CD14-positive monocyte (primary cell): ENCODE results near the gene HOXB1. TPM values are rescaled to one million over a fixed set of nuclear protein-coding genes. Genes with fewer than 3 reads are reported as not detected.

Source experiments
- DNase-seq, 3 donors: peaks; one replicate each; pipeline ENCODE4 v3.0.0-alpha.2; 2011 to 2022
- H2AFZ ChIP-seq: 2 replicates; pipeline ENCODE4 v1.6.0; 2012; ENCODE audit warnings: mild to moderate bottlenecking, low read depth, low read length, inconsistent platforms; ENCODE audit not compliant: insufficient read depth, poor library complexity, severe bottlenecking
- H3K27ac ChIP-seq, 2 donors: 1 replicate in 1 of 2; 2 replicates in 1 of 2; pipeline ENCODE4 v1.5.1; 2012 to 2013; ENCODE audit warnings: low read length in 2 of 2, control low read depth in 1 of 2, inconsistent platforms in 1 of 2, low read depth in 1 of 2, mild to moderate bottlenecking in 1 of 2
- H3K27me3 ChIP-seq, 2 donors: one replicate each; pipeline versions ENCODE4 v1.6.0 to v1.6.1; 2011 to 2013; ENCODE audit warnings: low read length in 2 of 2; ENCODE audit not compliant: control insufficient read depth in 2 of 2, insufficient read depth in 2 of 2
- H3K36me3 ChIP-seq, 2 donors: replicated peaks in 1 of 2; 1 replicate in 1 of 2; 2 replicates in 1 of 2; pipeline versions ENCODE4 v1.5.1 to v1.6.1; 2012 to 2013; ENCODE audit warnings: low read length in 2 of 2, control low read depth in 1 of 2, inconsistent platforms in 1 of 2, mild to moderate bottlenecking in 1 of 2; ENCODE audit not compliant: insufficient read depth in 2 of 2, control insufficient read depth in 1 of 2
- H3K4me1 ChIP-seq, 2 donors: 1 replicate in 1 of 2; 2 replicates in 1 of 2; pipeline versions ENCODE4 v1.5.1 to v1.6.1; 2012 to 2013; ENCODE audit warnings: low read length in 2 of 2, control low read depth in 1 of 2, inconsistent platforms in 1 of 2, mild to moderate bottlenecking in 1 of 2, moderate library complexity in 1 of 2; ENCODE audit not compliant: insufficient read depth in 2 of 2, control insufficient read depth in 1 of 2
- H3K4me2 ChIP-seq: replicated peaks from 2 replicates; pipeline ENCODE3; 2012; ENCODE audit warnings: low read length, moderate library complexity, mild to moderate bottlenecking; ENCODE audit not compliant: poor library complexity, severe bottlenecking; ENCODE audit errors: extremely low read depth
- H3K4me3 ChIP-seq, 3 experiments: fragments of 200-600 bp in 1 of 3; sonication (generic) in 1 of 3; replicated peaks in 1 of 3; 1 replicate in 2 of 3; 2 replicates in 1 of 3; pipeline ENCODE4 v1.5.1; 2011 to 2013; ENCODE audit warnings: low read length in 3 of 3, mild to moderate bottlenecking in 3 of 3, control low read depth in 2 of 3, low read depth in 2 of 3, inconsistent platforms in 1 of 3, moderate library complexity in 1 of 3
- H3K79me2 ChIP-seq: 2 replicates; pipeline ENCODE4 v1.6.0; 2012; ENCODE audit warnings: mild to moderate bottlenecking, control low read depth, inconsistent platforms, low read length, moderate library complexity; ENCODE audit not compliant: insufficient read depth
- H3K9ac ChIP-seq: 2 replicates; pipeline ENCODE4 v1.6.0; 2017; ENCODE audit warnings: low read length, mild to moderate bottlenecking; ENCODE audit not compliant: insufficient read depth, poor library complexity, severe bottlenecking
- H3K9me3 ChIP-seq, 2 donors: replicated peaks in 1 of 2; 1 replicate in 1 of 2; 2 replicates in 1 of 2; pipeline versions ENCODE4 v1.5.1 to v1.6.1; 2012 to 2013; ENCODE audit warnings: low read length in 2 of 2, control low read depth in 1 of 2; ENCODE audit not compliant: control insufficient read depth in 1 of 2, insufficient read depth in 1 of 2
- H4K20me1 ChIP-seq: 2 replicates; pipeline ENCODE4 v1.6.0; 2012; ENCODE audit warnings: mild to moderate bottlenecking, low read length, control low read depth, moderate library complexity; ENCODE audit not compliant: insufficient read depth
- H3K27ac Mint-ChIP-seq, 7 donors: one replicate each; pipeline ENCODE4 v1.8.0; 2020; ENCODE audit warnings: mild to moderate bottlenecking in 7 of 7, mixed read lengths in 7 of 7, moderate library complexity in 6 of 7, inconsistent platforms in 2 of 7
- H3K27me3 Mint-ChIP-seq, 3 donors: one replicate each; pipeline ENCODE4 v1.8.0; 2021 to 2022; ENCODE audit warnings: low read depth in 3 of 3, mild to moderate bottlenecking in 3 of 3, mixed read lengths in 3 of 3, moderate library complexity in 3 of 3, inconsistent platforms in 1 of 3
- H3K36me3 Mint-ChIP-seq, 2 donors: one replicate each; pipeline ENCODE4 v1.8.0; 2020; ENCODE audit warnings: mixed read lengths in 2 of 2, inconsistent platforms in 1 of 2, mild to moderate bottlenecking in 1 of 2
- H3K4me1 Mint-ChIP-seq: one replicate; pipeline ENCODE4 v1.8.0; 2020; ENCODE audit warnings: mild to moderate bottlenecking, mixed read lengths
- H3K4me3 Mint-ChIP-seq, 2 donors: one replicate each; pipeline ENCODE4 v1.8.0; 2020; ENCODE audit warnings: mild to moderate bottlenecking in 2 of 2, mixed read lengths in 2 of 2, moderate library complexity in 1 of 2
- H3K9me3 Mint-ChIP-seq, 7 donors: one replicate each; pipeline ENCODE4 v1.8.0; 2020 to 2022; ENCODE audit warnings: mixed read lengths in 7 of 7, mild to moderate bottlenecking in 6 of 7, moderate library complexity in 6 of 7, inconsistent platforms in 2 of 7
- WGBS: methylation state at CpG from one replicate; pipeline ENCODE4 v1.1.5; 2013; ENCODE audit warnings: missing lambda C conversion rate; ENCODE audit not compliant: insufficient coverage; 5-methylcytosine and 5-hydroxymethylcytosine counted together
- intact Hi-C, 2 donors: fragments of 100-400 bp; cut with micrococcal nuclease; formaldehyde crosslinking; loops; one replicate each; pipeline versions ENCODE4 v1.15.0 to v1.15.1; 2023
- polyA plus RNA-seq, 3 donors: library from polyadenylated mRNA; depleted of rRNA in 1 of 3; unstranded in 2 of 3; stranded (reverse) in 1 of 3; fragments of 300-500 nt in 2 of 3; fragments of >200 nt in 1 of 3; fragmentation: Illumina TruSeq in 2 of 3; gene quantifications; 1 replicate in 2 of 3; 2 replicates in 1 of 3; pipeline ENCODE4 v1.2.3, GENCODE V29; 2012 to 2021
- small RNA-seq: library from RNA; depleted of rRNA; stranded (forward); fragments of <200 nt; gene quantifications from one replicate; pipeline ENCODE3, GENCODE V24; 2012; ENCODE audit warnings: low read depth; ENCODE audit not compliant: insufficient read length
- TF ChIP-seq, protein P1 (sequence below): fragments of 200-600 bp; IDR thresholded peaks from one replicate; pipeline ENCODE4 v1.8.0; 2022; ENCODE audit warnings: antibody characterized with exemption, mild to moderate bottlenecking

HOXB1 gene
- polyA plus RNA-seq, 3 donors: not detected

DNA sequence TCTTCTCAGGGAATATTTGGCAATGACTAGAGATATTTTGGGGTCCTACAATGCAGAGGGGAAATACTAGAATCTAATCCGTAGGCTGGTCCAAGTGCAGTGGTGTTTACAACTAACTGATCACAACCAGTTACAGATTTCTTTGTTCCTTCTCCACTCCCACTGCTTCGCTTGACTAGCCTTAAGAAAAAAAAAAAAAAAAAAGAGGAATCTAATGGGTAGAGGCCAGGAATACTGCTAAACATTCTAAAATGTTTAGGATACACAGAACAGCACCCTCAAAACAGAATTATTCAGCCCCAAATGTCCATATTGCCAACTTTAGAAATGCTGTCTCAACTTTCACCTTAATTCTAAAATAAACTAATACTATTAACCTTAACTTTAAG lies 51.8 kb downstream of the HOXB1 start:
- no peaks in the 10 kb centered on the region for H4K20me1 ChIP-seq
- TF ChIP-seq, protein P1, sequence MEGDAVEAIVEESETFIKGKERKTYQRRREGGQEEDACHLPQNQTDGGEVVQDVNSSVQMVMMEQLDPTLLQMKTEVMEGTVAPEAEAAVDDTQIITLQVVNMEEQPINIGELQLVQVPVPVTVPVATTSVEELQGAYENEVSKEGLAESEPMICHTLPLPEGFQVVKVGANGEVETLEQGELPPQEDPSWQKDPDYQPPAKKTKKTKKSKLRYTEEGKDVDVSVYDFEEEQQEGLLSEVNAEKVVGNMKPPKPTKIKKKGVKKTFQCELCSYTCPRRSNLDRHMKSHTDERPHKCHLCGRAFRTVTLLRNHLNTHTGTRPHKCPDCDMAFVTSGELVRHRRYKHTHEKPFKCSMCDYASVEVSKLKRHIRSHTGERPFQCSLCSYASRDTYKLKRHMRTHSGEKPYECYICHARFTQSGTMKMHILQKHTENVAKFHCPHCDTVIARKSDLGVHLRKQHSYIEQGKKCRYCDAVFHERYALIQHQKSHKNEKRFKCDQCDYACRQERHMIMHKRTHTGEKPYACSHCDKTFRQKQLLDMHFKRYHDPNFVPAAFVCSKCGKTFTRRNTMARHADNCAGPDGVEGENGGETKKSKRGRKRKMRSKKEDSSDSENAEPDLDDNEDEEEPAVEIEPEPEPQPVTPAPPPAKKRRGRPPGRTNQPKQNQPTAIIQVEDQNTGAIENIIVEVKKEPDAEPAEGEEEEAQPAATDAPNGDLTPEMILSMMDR: no peak

More for the DNA sequence above, 51.8 kb downstream of the HOXB1 start:
- WGBS: no CpG with 5 or more reads among the region's 2 CpGs
- H3K4me1 Mint-ChIP-seq: peaks cover 6% of the 10 kb centered on the region
- intact Hi-C loops: no loop called here
- H3K4me3 Mint-ChIP-seq: no peak overlapping the region
- Histone ChIP-seq H3K9ac (no peak overlapping the region), H3K27me3 (peaks cover under 1 to 2% of the 10 kb centered on the region in 2 donors), H2AFZ (no peak overlapping the region), H3K9me3 (no peaks in the 10 kb centered on the region), H3K79me2 (no peaks in the 10 kb centered on the region), H3K27ac (no peak overlapping the region), H3K36me3 (no peaks in the 10 kb centered on the region), H3K4me2 (no peak overlapping the region), H3K4me3 (no peak overlapping the region), H3K4me1 (no peaks in the 10 kb centered on the region)
- no peak for DNase-seq
- no peaks in the 10 kb centered on the region for H3K36me3 Mint-ChIP-seq
- peaks cover 25 to 32% (median 27%) of the 10 kb centered on the region in 3 donors for H3K27me3 Mint-ChIP-seq
- no peaks in the 10 kb centered on the region for H3K9me3 Mint-ChIP-seq
- no peak overlapping the region for H3K27ac Mint-ChIP-seq

Small RNAs within 50 kb of the gene (small RNA-seq; reads per million reads assigned to genes)
- not detected for gene RF00019

Other genes starting within 250 kb of the HOXB1 start
- 1 to 10 TPM in 1 of 3 donors, under 1 TPM in 2; 0.13 to 1.0 (median 0.52) TPM for gene SKAP1, start 100.8 kb downstream of the HOXB1 start, polyA plus RNA-seq
- 1 to 10 TPM; 1.6 to 3.8 (median 3.3) TPM for gene HOXB2, start 14.1 kb upstream of the HOXB1 start, polyA plus RNA-seq
- under 1 TPM in 1 of 3 donors, not detected in 2; 0.16 TPM for gene HOXB4, start 47.3 kb upstream of the HOXB1 start, polyA plus RNA-seq
- under 1 TPM in 1 of 3 donors, not detected in 2; 0.56 TPM for gene HOXB3, start 59.2 kb upstream of the HOXB1 start, polyA plus RNA-seq
- not detected for gene HOXB5, start 62.8 kb upstream of the HOXB1 start, polyA plus RNA-seq
- gene HOXB6, start 74.0 kb upstream of the HOXB1 start, polyA plus RNA-seq: not detected
- not detected for gene HOXB7, start 80.0 kb upstream of the HOXB1 start, polyA plus RNA-seq
- gene HOXB8, start 84.3 kb upstream of the HOXB1 start, polyA plus RNA-seq: not detected
- gene HOXB9, start 95.3 kb upstream of the HOXB1 start, polyA plus RNA-seq: not detected
- not detected for gene PRAC1, start 191.5 kb upstream of the HOXB1 start, polyA plus RNA-seq
- gene PRAC2, start 192.2 kb upstream of the HOXB1 start, polyA plus RNA-seq: not detected
- not detected for gene HOXB13, start 197.7 kb upstream of the HOXB1 start, polyA plus RNA-seq